SK-N-SH (cell line): Measurements from ENCODE around the gene GPT2.

Experiments
- CTCF ChIP-seq: fragments of 200-600 bp; sonication (generic); IDR thresholded peaks from 2 replicates; pipeline ENCODE4 v1.6.1; 2017; ENCODE audit warnings: antibody characterized with exemption, mild to moderate bottlenecking, moderate library complexity
- ELF1 ChIP-seq: IDR thresholded peaks from 2 replicates; pipeline ENCODE4 v1.4.0; 2012
- EP300 ChIP-seq, 2 experiments: IDR thresholded peaks; 2 replicates each; pipeline versions ENCODE4 v1.4.0 to v1.6.1; 2012; ENCODE audit warnings: borderline replicate concordance in 1 of 2, low read depth in 1 of 2, low read length in 1 of 2
- FOXJ3 ChIP-seq: sonication (generic); formaldehyde crosslinking; IDR thresholded peaks from 2 replicates; pipeline ENCODE4 v1.5.1; 2020; ENCODE audit warnings: mild to moderate bottlenecking, missing genetic modification reagents
- MAX ChIP-seq: IDR thresholded peaks from 2 replicates; pipeline ENCODE4 v1.4.0; 2012; ENCODE audit warnings: low read depth
- MXI1 ChIP-seq: IDR thresholded peaks from 2 replicates; pipeline ENCODE4 v1.6.1; 2012; ENCODE audit warnings: mild to moderate bottlenecking, low read depth, low read length, improper control_type of control experiment
- NFIC ChIP-seq: IDR thresholded peaks from 2 replicates; pipeline ENCODE4 v1.4.0; 2012; ENCODE audit warnings: borderline replicate concordance
- POLR2AphosphoS5 ChIP-seq: IDR thresholded peaks from 2 replicates; pipeline ENCODE4 v1.6.1; 2012; ENCODE audit warnings: low read depth, low read length
- RAD21 ChIP-seq: IDR thresholded peaks from 2 replicates; pipeline ENCODE4 v1.6.1; 2012; ENCODE audit warnings: mild to moderate bottlenecking, low read length
- RFX5 ChIP-seq: IDR thresholded peaks from 2 replicates; pipeline ENCODE4 v1.6.1; 2012; ENCODE audit warnings: mild to moderate bottlenecking, improper control_type of control experiment, low read length
- SMC3 ChIP-seq: IDR thresholded peaks from 2 replicates; pipeline ENCODE4 v1.6.1; 2012; ENCODE audit warnings: low read depth, low read length, improper control_type of control experiment
- USF1 ChIP-seq: IDR thresholded peaks from 2 replicates; pipeline ENCODE4 v1.4.0; 2012; ENCODE audit warnings: low read depth, borderline replicate concordance
- YY1 ChIP-seq: IDR thresholded peaks from 2 replicates; pipeline ENCODE4 v1.4.0; 2012; ENCODE audit warnings: low read depth, mild to moderate bottlenecking

GRCh38 chr16:46906360-46907060 lies 22.3 kb downstream of the GPT2 start:
- TF ChIP-seq YY1 (no peak), NFIC (no peak), CTCF (no peak), ELF1 (no peak), POLR2AphosphoS5 (no peak), USF1 (no peak), EP300 (IDR thresholded peaks at IDR 0.05; ENCODE audit: borderline replicate concordance in 1 of 2, low read depth in 1 of 2, low read length in 1 of 2) (no peak), RFX5 (no peak), RAD21 (no peak), MAX (no peak), SMC3 (no peak), MXI1 (no peak), FOXJ3 (CRISPR knock-in tag) (no peak)
